Measurements from ENCODE around the gene FHL1.

GRCh38 chrX:136170139-136170800 lies 22.9 kb downstream of the FHL1 start:
- TF ChIP-seq CTCF (IDR thresholded peaks at IDR 0.05 in 2 of 3, conservative IDR thresholded peaks at IDR 0.05 in 1 of 3; ENCODE audit: borderline replicate concordance in 1 of 3, insufficient read depth in 1 of 3, low read depth in 2 of 3, low read length in 2 of 3) (no peak), EZH2 (IDR thresholded peaks at IDR 0.05) (no peak), SIN3A (IDR thresholded peaks at IDR 0.05; ENCODE audit: low read depth) (no peak), POLR2A (IDR thresholded peaks at IDR 0.05; ENCODE audit: borderline replicate concordance, extremely low read depth, insufficient read depth, insufficient read length) (no peak), EZH2phosphoT487 (IDR thresholded peaks at IDR 0.05; ENCODE audit: borderline replicate concordance) (no peak), CBX3 (IDR thresholded peaks at IDR 0.05; ENCODE audit: low read depth) (no peak), ZNF274 (IDR thresholded peaks at IDR 0.05; ENCODE audit: low read depth, low read length) (no peak), POLR2AphosphoS5 (IDR thresholded peaks at IDR 0.05; ENCODE audit: low read depth, low read length) (no peak), FOSL1 (IDR thresholded peaks at IDR 0.05; ENCODE audit: low read depth) (no peak)
